Breast epithelium (tissue), 4 donors: ENCODE data around the gene ZMIZ1. TPM values are rescaled to one million over a fixed set of nuclear protein-coding genes. Genes with fewer than 3 reads are reported as not detected.

Experiments
- DNase-seq, 2 donors: peaks; one replicate each; pipeline ENCODE4 v3.0.0-alpha.2; 2019; ENCODE audit warnings: low spot score in 2 of 2
- H3K27ac ChIP-seq, 2 donors: fragments of 200-600 bp; sonication (generic) in 1 of 2; one replicate each; pipeline ENCODE4 v1.5.1; 2016 to 2019; ENCODE audit warnings: mild to moderate bottlenecking in 1 of 2
- H3K27me3 ChIP-seq, 2 donors: fragments of 200-600 bp; sonication (generic) in 1 of 2; one replicate each; pipeline versions ENCODE4 v1.5.1 to v1.6.0; 2017 to 2019; ENCODE audit warnings: control low read depth in 1 of 2, mild to moderate bottlenecking in 1 of 2
- H3K36me3 ChIP-seq: fragments of 200-600 bp; one replicate; pipeline ENCODE4 v1.5.1; 2019
- H3K4me1 ChIP-seq, 2 donors: fragments of 200-600 bp; sonication (generic); one replicate each; pipeline ENCODE4 v1.5.1; 2016 to 2019; ENCODE audit warnings: control low read depth in 1 of 2
- H3K4me3 ChIP-seq, 3 donors: fragments of 200-600 bp; sonication (generic); 1 replicate in 2 of 3; 2 replicates in 1 of 3; pipeline ENCODE4 v1.5.1; 2016 to 2019; ENCODE audit warnings: mild to moderate bottlenecking in 3 of 3, moderate library complexity in 2 of 3
- H3K9me3 ChIP-seq, 2 donors: fragments of 200-600 bp; sonication (generic) in 1 of 2; one replicate each; pipeline ENCODE4 v1.5.1; 2016 to 2019; ENCODE audit warnings: control low read depth in 1 of 2
- CTCF ChIP-seq, 3 donors: fragments of 450-650 bp; IDR thresholded peaks; one replicate each; pipeline ENCODE4 v1.5.1; 2016 to 2017; ENCODE audit warnings: antibody characterized with exemption in 3 of 3, mild to moderate bottlenecking in 3 of 3, moderate library complexity in 3 of 3
- POLR2A ChIP-seq: fragments of 450-650 bp; IDR thresholded peaks from one replicate; pipeline ENCODE4 v1.6.1; 2016; ENCODE audit warnings: antibody characterized with exemption, mild to moderate bottlenecking, moderate library complexity
- POLR2AphosphoS5 ChIP-seq, 3 donors: sonication (generic); formaldehyde crosslinking; IDR thresholded peaks; one replicate each; pipeline ENCODE4 v1.6.1; 2017; ENCODE audit warnings: antibody characterized with exemption in 3 of 3
- intact Hi-C: fragments of 100-400 bp; cut with DNase I; formaldehyde crosslinking; loops from one replicate; pipeline ENCODE4 v1.15.1; 2023; ENCODE audit warnings: low total_unique reads
- total RNA-seq, 3 donors: library from RNA; depleted of rRNA; stranded (reverse); fragments of >200 nt; gene quantifications; one replicate each; pipeline ENCODE4 v1.1.0, GENCODE V29; 2016

The ZMIZ1 gene
- total RNA-seq, 3 donors from 2014 or later, result 34.4 to 63.7 (median 39.8) TPM

- intact Hi-C loops, result no loop called here
- Histone ChIP-seq H3K4me1 (peaks cover 0 to 9% of the 10 kb centered on the region in 2 donors), H3K27ac (no peak overlapping the region), H3K27me3 (no peaks in the 10 kb centered on the region), H3K4me3 (no peak overlapping the region), H3K36me3 (no peaks in the 10 kb centered on the region), H3K9me3 (no peaks in the 10 kb centered on the region)
- TF ChIP-seq POLR2A (no peak), CTCF (IDR thresholded peaks at IDR 0.05) (no peak), POLR2AphosphoS5 (IDR thresholded peaks at IDR 0.05) (no peak)
- DNase-seq, result no peak
Measured at GRCh38 chr10:79123547-79123963, 54.8 kb downstream of the ZMIZ1 start.

- Histone ChIP-seq H3K9me3 (no peaks in the 10 kb centered on the region), H3K27ac (no peak overlapping the region), H3K4me3 (no peak overlapping the region), H3K36me3 (no peaks in the 10 kb centered on the region), H3K27me3 (no peaks in the 10 kb centered on the region), H3K4me1 (peaks cover 0 to 9% of the 10 kb centered on the region in 2 donors)
- no peak for TF ChIP-seq POLR2AphosphoS5 (IDR thresholded peaks at IDR 0.05)
- TF ChIP-seq POLR2A, result no peak
- TF ChIP-seq CTCF (IDR thresholded peaks at IDR 0.05), result no peak
- no peak for DNase-seq
- intact Hi-C loops, result no loop called here
Measured at GRCh38 chr10:79124066-79124465, 55.3 kb downstream of the ZMIZ1 start.

- Histone ChIP-seq H3K4me3 (no peak overlapping the region), H3K9me3 (no peaks in the 10 kb centered on the region), H3K36me3 (no peaks in the 10 kb centered on the region), H3K27me3 (no peaks in the 10 kb centered on the region), H3K4me1 (peaks cover 0 to 9% of the 10 kb centered on the region in 2 donors), H3K27ac (no peak overlapping the region)
- TF ChIP-seq CTCF (IDR thresholded peaks at IDR 0.05) (no peak), POLR2AphosphoS5 (IDR thresholded peaks at IDR 0.05) (no peak), POLR2A (no peak)
- intact Hi-C loops, result no loop called here
- no peak for DNase-seq
Measured at GRCh38 chr10:79125092-79125491, 56.3 kb downstream of the ZMIZ1 start.

GRCh38 chr10:79126351-79127080, 57.8 kb downstream of the ZMIZ1 start:
- Histone ChIP-seq H3K9me3 (no peaks in the 10 kb centered on the region), H3K4me3 (no peak overlapping the region), H3K27ac (peak overlapping the region; percentile 8 to 17), H3K27me3 (no peaks in the 10 kb centered on the region), H3K4me1 (peaks cover 0 to 9% of the 10 kb centered on the region in 2 donors), H3K36me3 (no peaks in the 10 kb centered on the region)
- no peak for DNase-seq
- intact Hi-C loops, result no loop called here
- no peak for TF ChIP-seq POLR2A
- no peak for TF ChIP-seq POLR2AphosphoS5 (IDR thresholded peaks at IDR 0.05)
- TF ChIP-seq CTCF (IDR thresholded peaks at IDR 0.05), result no peak

GRCh38 chr10:79127151-79127961, 58.6 kb downstream of the ZMIZ1 start:
- Histone ChIP-seq H3K9me3 (no peaks in the 10 kb centered on the region), H3K27ac (peak overlapping the region in 1 of 2 donors; percentile 30), H3K36me3 (no peaks in the 10 kb centered on the region), H3K27me3 (no peaks in the 10 kb centered on the region), H3K4me1 (peaks cover 0 to 9% of the 10 kb centered on the region in 2 donors), H3K4me3 (no peak overlapping the region)
- intact Hi-C loops, result no loop called here
- DNase-seq, result peak; percentile 63 to 70
- TF ChIP-seq POLR2AphosphoS5 (IDR thresholded peaks at IDR 0.05) (peak in 1 of 3 donors; percentile 33), CTCF (IDR thresholded peaks at IDR 0.05) (no peak)
